SK-N-MC (cell line): ENCODE measurements around the gene OR4D2.
A peak's percentile ranks its signal among the peaks of the same experiment; 100 is the strongest.

Source experiments
- DNase-seq: peaks from one replicate; pipeline ENCODE4 v3.0.0-alpha.2; 2011; ENCODE audit warnings: low read depth, low spot score
- H3K27ac ChIP-seq: fragments of 200-600 bp; sonication (generic); 2 replicates; pipeline ENCODE4 v1.5.1; 2016; ENCODE audit warnings: mixed run types
- H3K36me3 ChIP-seq: fragments of 200-600 bp; sonication (generic); 2 replicates; pipeline ENCODE4 v1.6.1; 2017; ENCODE audit warnings: antibody characterized with exemption, low read length, mixed read lengths; ENCODE audit not compliant: insufficient read depth
- H3K4me3 ChIP-seq: fragments of 200-600 bp; sonication (generic); 2 replicates; pipeline ENCODE4 v1.5.1; 2016
- H3K9ac ChIP-seq: fragments of 200-600 bp; sonication (generic); 2 replicates; pipeline ENCODE4 v1.8.0; 2017; ENCODE audit warnings: mixed run types, mixed read lengths; ENCODE audit not compliant: insufficient read length
- H3K9me3 ChIP-seq: fragments of 200-600 bp; sonication (generic); 2 replicates; pipeline ENCODE4 v1.6.1; 2017; ENCODE audit warnings: low read depth, mild to moderate bottlenecking, antibody characterized with exemption, low read length, moderate library complexity, mixed read lengths
- EZH2 ChIP-seq: fragments of 200-600 bp; sonication (generic); IDR thresholded peaks from one replicate; pipeline ENCODE4 v1.6.1; 2017; ENCODE audit warnings: antibody characterized with exemption
- FOXP2 ChIP-seq: optimal IDR thresholded peaks from 2 replicates; pipeline ENCODE3; 2011; ENCODE audit warnings: mild to moderate bottlenecking, moderate library complexity; ENCODE audit not compliant: insufficient read depth; ENCODE audit errors: extremely low read length, control extremely low read depth
- POLR2AphosphoS5 ChIP-seq: IDR thresholded peaks from 2 replicates; pipeline ENCODE4 v1.6.1; 2012; ENCODE audit warnings: mild to moderate bottlenecking, low read depth, low read length, borderline replicate concordance

Gene OR4D2

DNA sequence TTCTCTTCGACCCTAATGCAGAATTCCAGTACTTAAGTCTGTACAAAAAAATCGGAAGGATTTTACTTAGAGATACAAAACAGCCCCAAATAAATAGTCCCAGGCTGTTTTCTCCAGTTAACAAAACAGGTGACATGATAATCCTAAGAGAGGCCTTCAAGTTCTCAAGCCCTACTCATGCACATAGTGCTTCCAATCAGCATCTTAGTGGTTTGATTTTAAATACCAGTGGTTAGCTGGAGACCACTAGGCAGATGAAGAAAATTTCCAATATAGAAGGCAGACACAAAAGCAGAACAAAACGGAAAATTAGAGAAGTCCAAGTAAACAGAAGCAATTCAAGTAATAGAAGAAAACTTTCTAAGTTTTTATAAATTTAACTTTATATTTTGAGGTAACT lies 5.2 kb upstream of the OR4D2 start:
- H3K36me3 ChIP-seq = no peaks in the 10 kb centered on the region
- no peak for TF ChIP-seq EZH2
- TF ChIP-seq FOXP2 = no peak
- no peak for TF ChIP-seq POLR2AphosphoS5
- no peak overlapping the region for H3K9ac ChIP-seq
- no peak overlapping the region for H3K4me3 ChIP-seq
- no peak for DNase-seq
- no peak overlapping the region for H3K27ac ChIP-seq
- no peaks in the 10 kb centered on the region for H3K9me3 ChIP-seq

DNA sequence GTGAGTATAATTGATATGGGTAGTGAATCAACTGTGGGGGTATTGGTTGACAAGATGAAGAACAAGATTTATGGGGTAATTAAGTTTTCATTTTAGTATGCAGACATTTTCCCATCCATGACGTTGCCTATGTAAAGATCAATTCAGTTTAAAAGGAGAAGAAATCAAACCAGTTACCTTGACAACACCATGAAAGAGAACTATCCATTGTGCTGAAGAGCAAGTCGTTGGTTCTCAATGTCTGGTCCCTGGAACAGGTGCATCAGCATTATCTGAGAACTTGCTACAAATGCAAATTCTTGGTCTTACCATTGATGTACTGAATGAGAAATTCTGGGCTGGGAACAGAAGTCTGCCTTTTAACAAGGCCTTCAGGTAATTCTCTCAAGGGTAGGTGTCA lies 801 bp upstream of the OR4D2 start:
- no peak overlapping the region for H3K4me3 ChIP-seq
- H3K9ac ChIP-seq = no peak overlapping the region
- DNase-seq = no peak
- H3K36me3 ChIP-seq = no peaks in the 10 kb centered on the region
- no peaks in the 10 kb centered on the region for H3K9me3 ChIP-seq
- no peak for TF ChIP-seq FOXP2
- no peak for TF ChIP-seq EZH2
- TF ChIP-seq POLR2AphosphoS5 = no peak
- H3K27ac ChIP-seq = no peak overlapping the region

DNA sequence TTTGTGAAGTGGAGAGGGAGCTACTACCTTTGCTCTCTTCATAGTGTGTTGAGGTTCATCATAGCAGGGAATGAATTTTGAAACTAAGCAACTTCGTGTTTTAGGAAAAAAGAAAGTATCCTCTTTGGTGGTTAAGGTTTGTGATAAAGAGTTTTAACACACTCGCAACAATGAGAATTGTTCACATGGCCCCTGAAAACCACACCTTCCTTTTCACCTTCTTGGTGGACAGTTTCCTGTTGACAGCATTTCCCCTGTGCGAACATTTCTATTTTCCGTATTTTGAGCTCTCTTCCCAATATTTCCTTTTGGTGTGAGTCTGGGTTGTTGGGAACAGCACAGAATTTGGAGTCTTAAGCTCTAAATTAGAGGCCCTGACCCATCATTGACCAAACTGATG lies 3.8 kb downstream of the OR4D2 start:
- Histone ChIP-seq H3K36me3 (no peaks in the 10 kb centered on the region), H3K27ac (no peak overlapping the region), H3K4me3 (no peak overlapping the region), H3K9me3 (no peaks in the 10 kb centered on the region), H3K9ac (no peak overlapping the region)
- no peak for TF ChIP-seq POLR2AphosphoS5
- no peak for TF ChIP-seq EZH2
- TF ChIP-seq FOXP2 = no peak
- DNase-seq = no peak

DNA sequence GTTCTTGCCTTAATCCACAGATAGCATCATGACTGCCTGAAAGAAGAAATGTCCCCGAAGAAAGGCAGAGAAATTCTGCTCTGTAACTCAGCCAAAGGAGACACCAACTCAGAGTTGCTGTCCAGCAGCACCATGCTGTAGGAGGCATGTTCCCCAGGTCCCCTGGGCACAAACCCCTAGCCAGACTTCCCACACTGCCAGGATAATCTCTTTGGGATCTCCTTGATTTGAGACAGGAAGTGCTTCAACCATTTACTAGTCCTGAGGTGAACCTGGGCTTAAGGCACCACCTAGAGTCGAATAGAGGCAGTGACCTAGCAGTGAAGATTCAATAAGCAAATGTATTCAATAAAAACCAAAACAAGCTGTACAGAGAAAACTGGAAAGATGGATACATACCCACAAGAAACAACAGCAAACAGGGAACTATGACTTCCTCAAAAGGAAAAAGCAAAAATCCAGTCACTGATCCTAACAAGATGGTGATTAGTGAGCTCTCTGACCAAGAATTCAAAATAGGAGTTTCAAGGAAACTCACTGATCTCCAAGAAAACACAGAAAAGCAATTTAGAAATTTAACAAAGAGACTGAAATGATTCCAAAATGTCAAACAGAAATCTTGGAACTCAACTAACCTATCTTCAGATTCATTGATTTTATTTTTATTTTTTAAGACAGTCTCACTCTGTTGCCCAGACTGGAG lies 5.7 kb downstream of the OR4D2 start:
- Histone ChIP-seq H3K9me3 (no peaks in the 10 kb centered on the region), H3K36me3 (no peaks in the 10 kb centered on the region), H3K4me3 (no peak overlapping the region), H3K27ac (no peak overlapping the region), H3K9ac (no peak overlapping the region)
- TF ChIP-seq EZH2 (no peak), FOXP2 (no peak), POLR2AphosphoS5 (no peak)
- DNase-seq = peak; percentile 1

DNA sequence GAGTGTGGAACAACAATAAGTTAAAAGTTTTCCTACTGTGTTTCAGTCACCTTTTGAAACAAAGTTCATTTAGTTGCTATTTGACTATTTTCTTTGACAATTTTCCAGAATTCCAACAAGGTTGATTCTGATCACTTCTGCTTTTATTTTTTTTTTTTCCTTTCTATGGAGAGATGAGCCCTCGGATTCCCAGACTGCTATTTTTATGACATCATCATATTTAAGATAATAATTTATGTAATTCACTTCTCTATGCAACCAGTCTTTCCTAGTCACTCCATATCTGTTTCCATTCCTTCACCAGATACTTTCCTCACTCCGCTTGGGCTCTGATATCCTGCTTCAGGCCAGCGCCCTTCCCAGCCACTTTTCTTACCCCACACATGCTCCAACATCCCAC lies 8.1 kb downstream of the OR4D2 start:
- Histone ChIP-seq H3K9me3 (no peaks in the 10 kb centered on the region), H3K4me3 (no peak overlapping the region), H3K27ac (no peak overlapping the region), H3K9ac (no peak overlapping the region), H3K36me3 (no peaks in the 10 kb centered on the region)
- DNase-seq = no peak
- TF ChIP-seq FOXP2 = no peak
- TF ChIP-seq POLR2AphosphoS5 = no peak
- no peak for TF ChIP-seq EZH2

DNA sequence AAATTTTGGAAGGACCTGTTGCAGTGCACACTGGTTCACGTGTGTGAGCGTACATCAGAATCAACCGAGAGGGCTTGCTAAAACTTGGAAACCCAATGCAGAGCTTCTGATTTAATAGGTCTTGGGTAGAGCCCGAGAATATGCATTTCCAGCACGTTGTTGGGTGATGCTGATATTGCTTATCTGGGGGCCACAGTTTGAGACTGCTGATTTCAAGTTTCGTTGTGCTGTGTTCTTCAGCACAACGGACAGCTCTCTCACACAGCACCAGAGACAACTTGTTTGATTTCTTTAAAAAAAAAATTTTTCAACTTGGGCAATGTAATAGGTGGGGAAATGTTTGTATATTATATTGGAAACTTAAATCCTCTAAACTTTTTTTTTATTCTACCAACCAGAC lies 9.4 kb downstream of the OR4D2 start:
- H3K4me3 ChIP-seq = no peak overlapping the region
- H3K9me3 ChIP-seq = no peaks in the 10 kb centered on the region
- no peak overlapping the region for H3K27ac ChIP-seq
- no peak overlapping the region for H3K9ac ChIP-seq
- no peaks in the 10 kb centered on the region for H3K36me3 ChIP-seq
- no peak for DNase-seq
- TF ChIP-seq POLR2AphosphoS5 = no peak
- no peak for TF ChIP-seq EZH2
- TF ChIP-seq FOXP2 = no peak

DNA sequence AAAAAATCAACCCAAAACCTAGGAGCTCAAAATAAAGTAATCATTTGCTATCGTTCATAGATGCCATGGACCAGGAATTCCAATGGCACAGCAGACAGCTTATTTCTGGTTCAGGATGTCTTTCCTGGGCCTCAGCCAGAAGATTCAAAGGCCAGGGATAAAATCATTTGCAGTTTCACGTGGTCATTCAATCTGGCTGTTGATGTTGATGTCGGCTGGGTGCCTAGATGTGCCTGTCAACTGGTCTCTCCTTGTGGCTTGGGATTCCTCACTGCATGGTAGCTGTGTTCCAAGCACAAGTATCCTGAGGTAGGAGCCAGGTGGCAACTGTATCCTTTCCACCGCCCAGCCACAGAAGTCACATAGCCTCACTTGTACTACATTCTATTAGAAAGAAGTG lies 15.0 kb downstream of the OR4D2 start:
- no peak for DNase-seq
- TF ChIP-seq FOXP2 = no peak
- no peak for TF ChIP-seq POLR2AphosphoS5
- no peak for TF ChIP-seq EZH2

DNA sequence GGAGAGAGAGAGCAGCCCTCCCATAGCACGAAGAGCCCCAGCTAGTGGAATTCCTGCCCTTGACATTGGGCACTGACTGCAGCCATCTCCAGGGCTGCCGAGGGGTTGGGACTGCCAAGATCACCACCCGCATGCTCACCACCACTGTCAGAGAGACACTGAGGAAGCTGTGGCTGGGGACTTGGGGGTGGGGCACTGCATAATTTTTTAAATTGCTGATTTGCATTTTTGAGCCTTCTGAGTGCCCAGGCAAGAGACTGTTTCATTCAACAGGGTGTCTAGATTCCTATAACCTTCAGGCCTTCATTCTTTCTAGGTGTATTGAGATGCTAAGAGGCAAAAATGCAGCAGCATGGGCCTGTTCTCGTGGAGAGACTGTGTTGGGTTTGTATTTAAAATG lies 16.7 kb downstream of the OR4D2 start:
- Histone ChIP-seq H3K36me3 (no peaks in the 10 kb centered on the region), H3K4me3 (no peak overlapping the region), H3K9ac (no peak overlapping the region), H3K9me3 (no peaks in the 10 kb centered on the region), H3K27ac (no peak overlapping the region)
- no peak for DNase-seq
- TF ChIP-seq POLR2AphosphoS5 (no peak), EZH2 (no peak), FOXP2 (no peak)

More for the DNA sequence above, 15.0 kb downstream of the OR4D2 start:
- H3K27ac ChIP-seq = no peak overlapping the region
- H3K9me3 ChIP-seq = no peaks in the 10 kb centered on the region
- H3K4me3 ChIP-seq = no peak overlapping the region
- no peaks in the 10 kb centered on the region for H3K36me3 ChIP-seq
- H3K9ac ChIP-seq = no peak overlapping the region
